ENCODE results near the gene WDR81.
"Not testable (repeated sequence)": the region's sequence is repeated elsewhere in the genome, so short reads cannot be mapped to it uniquely, and the experiment has no call there.

WDR81 gene

GRCh38 chr17:1697681-1698080 lies 26.8 kb upstream of the WDR81 start:
- Histone ChIP-seq H3F3A (ENCODE audit: insufficient read depth, low read length) (no peaks in the 10 kb centered on the region), H3K9ac (ENCODE audit: low read length) (no peak overlapping the region), H4K20me1 (ENCODE audit: insufficient read depth, low read length) (no peaks in the 10 kb centered on the region), H3K9me3 (ENCODE audit: low read length) (no peaks in the 10 kb centered on the region), H3K27me3 (ENCODE audit: insufficient read depth, low read length) (peaks cover under 1% of the 10 kb centered on the region; the same call in 1 of the 2 replicates), H3K27ac (ENCODE audit: low read depth, low read length, poor library complexity, severe bottlenecking) (no peak overlapping the region), H3K4me2 (ENCODE audit: low read length) (no peak overlapping the region), H3K4me1 (ENCODE audit: insufficient read depth, low read length, severe bottlenecking) (no peaks in the 10 kb centered on the region), H3K9me2 (ENCODE audit: low read depth, low read length) (no peaks in the 10 kb centered on the region), H2AFZ (ENCODE audit: low read length) (no peak overlapping the region), H3K79me2 (ENCODE audit: insufficient read depth, low read length) (no peaks in the 10 kb centered on the region), H3K36me3 (ENCODE audit: insufficient read depth, low read length) (no peaks in the 10 kb centered on the region), H3K4me3 (ENCODE audit: low read depth, low read length, poor library complexity, severe bottlenecking) (no peak overlapping the region)
- no peak for TF ChIP-seq CTCF (IDR thresholded peaks at IDR 0.05; ENCODE audit: low read length)
- TF ChIP-seq EZH2 (IDR thresholded peaks at IDR 0.05; ENCODE audit: borderline replicate concordance, low read length): no peak

- H3K79me2 ChIP-seq (ENCODE audit: insufficient read depth, low read length); H3K4me3 ChIP-seq (ENCODE audit: low read depth, low read length, poor library complexity, severe bottlenecking); H3F3A ChIP-seq (ENCODE audit: insufficient read depth, low read length); H3K9ac ChIP-seq (ENCODE audit: low read length); H3K4me1 ChIP-seq (ENCODE audit: insufficient read depth, low read length, severe bottlenecking); H4K20me1 ChIP-seq (ENCODE audit: insufficient read depth, low read length); H3K27me3 ChIP-seq (ENCODE audit: insufficient read depth, low read length); H3K4me2 ChIP-seq (ENCODE audit: low read length); H3K27ac ChIP-seq (ENCODE audit: low read depth, low read length, poor library complexity, severe bottlenecking); H3K9me3 ChIP-seq (ENCODE audit: low read length); H2AFZ ChIP-seq (ENCODE audit: low read length); H3K9me2 ChIP-seq (ENCODE audit: low read depth, low read length); H3K36me3 ChIP-seq (ENCODE audit: insufficient read depth, low read length): not testable (repeated sequence)
These were observed 24.6 kb upstream of the WDR81 start for GRCh38 chr17:1699891-1700290.

- Histone ChIP-seq H3K4me2 (ENCODE audit: low read length) (no peak overlapping the region), H3K9me2 (ENCODE audit: low read depth, low read length) (no peaks in the 10 kb centered on the region), H3K36me3 (ENCODE audit: insufficient read depth, low read length) (no peaks in the 10 kb centered on the region), H3K4me1 (ENCODE audit: insufficient read depth, low read length, severe bottlenecking) (no peaks in the 10 kb centered on the region), H3K27me3 (ENCODE audit: insufficient read depth, low read length) (peaks cover 5% of the 10 kb centered on the region; the same call in 1 of the 2 replicates), H3K4me3 (ENCODE audit: low read depth, low read length, poor library complexity, severe bottlenecking) (no peak overlapping the region), H3F3A (ENCODE audit: insufficient read depth, low read length) (no peaks in the 10 kb centered on the region), H2AFZ (ENCODE audit: low read length) (no peak overlapping the region), H3K27ac (ENCODE audit: low read depth, low read length, poor library complexity, severe bottlenecking) (no peak overlapping the region), H3K79me2 (ENCODE audit: insufficient read depth, low read length) (no peaks in the 10 kb centered on the region), H3K9me3 (ENCODE audit: low read length) (no peaks in the 10 kb centered on the region), H4K20me1 (ENCODE audit: insufficient read depth, low read length) (no peaks in the 10 kb centered on the region), H3K9ac (ENCODE audit: low read length) (no peak overlapping the region)
- TF ChIP-seq EZH2 (IDR thresholded peaks at IDR 0.05; ENCODE audit: borderline replicate concordance, low read length) (no peak), CTCF (IDR thresholded peaks at IDR 0.05; ENCODE audit: low read length) (no peak)
These were observed 21.4 kb upstream of the WDR81 start for GRCh38 chr17:1703063-1703462.

GRCh38 chr17:1705004-1705403 lies 19.5 kb upstream of the WDR81 start:
- Histone ChIP-seq H3K36me3 (ENCODE audit: insufficient read depth, low read length) (no peaks in the 10 kb centered on the region), H3K9me2 (ENCODE audit: low read depth, low read length) (no peaks in the 10 kb centered on the region), H4K20me1 (ENCODE audit: insufficient read depth, low read length) (no peaks in the 10 kb centered on the region), H3F3A (ENCODE audit: insufficient read depth, low read length) (no peaks in the 10 kb centered on the region), H3K79me2 (ENCODE audit: insufficient read depth, low read length) (no peaks in the 10 kb centered on the region), H3K4me1 (ENCODE audit: insufficient read depth, low read length, severe bottlenecking) (peaks cover 2% of the 10 kb centered on the region), H2AFZ (ENCODE audit: low read length) (no peak overlapping the region), H3K27me3 (ENCODE audit: insufficient read depth, low read length) (peaks cover 5% of the 10 kb centered on the region), H3K4me3 (ENCODE audit: low read depth, low read length, poor library complexity, severe bottlenecking) (no peak overlapping the region), H3K4me2 (ENCODE audit: low read length) (no peak overlapping the region), H3K9ac (ENCODE audit: low read length) (no peak overlapping the region), H3K27ac (ENCODE audit: low read depth, low read length, poor library complexity, severe bottlenecking) (no peak overlapping the region), H3K9me3 (ENCODE audit: low read length) (no peaks in the 10 kb centered on the region)
- no peak for TF ChIP-seq EZH2 (IDR thresholded peaks at IDR 0.05; ENCODE audit: borderline replicate concordance, low read length)
- no peak for TF ChIP-seq CTCF (IDR thresholded peaks at IDR 0.05; ENCODE audit: low read length)

All from OCI-LY1 (cell line).